H9 (cell line): ENCODE data around the gene FAM13A. TPM values are rescaled to one million over a fixed set of nuclear protein-coding genes. Genes with fewer than 3 reads are reported as not detected.

ENCODE experiments used
- DNase-seq: peaks from one replicate; pipeline ENCODE4 v3.0.0-alpha.2; 2017
- H2AFZ ChIP-seq: one replicate; pipeline ENCODE4 v1.6.1; 2013; ENCODE audit warnings: mild to moderate bottlenecking, low read length, control low read depth, moderate library complexity
- H2AK5ac ChIP-seq: 2 replicates; pipeline ENCODE4 v1.6.1; 2013; ENCODE audit warnings: low read length, control low read depth, mixed read lengths; ENCODE audit not compliant: insufficient read length
- H2BK120ac ChIP-seq: one replicate; pipeline ENCODE4 v1.6.1; 2013; ENCODE audit warnings: low read depth, mild to moderate bottlenecking, low read length, control low read depth, inconsistent platforms; ENCODE audit not compliant: poor library complexity, severe bottlenecking
- H2BK12ac ChIP-seq: 2 replicates; pipeline ENCODE4 v1.6.1; 2013; ENCODE audit warnings: low read length, control low read depth, mixed read lengths, low read depth; ENCODE audit not compliant: insufficient read length
- H2BK15ac ChIP-seq: 2 replicates; pipeline ENCODE4 v1.6.1; 2013; ENCODE audit warnings: low read depth, low read length, control low read depth
- H2BK20ac ChIP-seq: one replicate; pipeline ENCODE4 v1.6.1; 2013; ENCODE audit warnings: low read depth, mild to moderate bottlenecking, low read length, control low read depth, inconsistent platforms; ENCODE audit not compliant: poor library complexity, severe bottlenecking
- H2BK5ac ChIP-seq: 2 replicates; pipeline ENCODE4 v1.6.1; 2013; ENCODE audit warnings: low read length, control low read depth, mixed read lengths; ENCODE audit not compliant: insufficient read length
- H3K14ac ChIP-seq: 2 replicates; pipeline ENCODE4 v1.6.1; 2013; ENCODE audit warnings: low read length, control low read depth; ENCODE audit not compliant: insufficient read depth
- H3K18ac ChIP-seq: 2 replicates; pipeline ENCODE4 v1.6.1; 2013; ENCODE audit warnings: low read depth, mild to moderate bottlenecking, mixed read lengths, low read length, control low read depth; ENCODE audit not compliant: insufficient read length
- H3K23ac ChIP-seq: 2 replicates; pipeline ENCODE4 v1.6.1; 2013; ENCODE audit warnings: low read length, control low read depth, mixed read lengths, low read depth; ENCODE audit not compliant: insufficient read length
- H3K23me2 ChIP-seq: 2 replicates; pipeline ENCODE4 v1.6.1; 2013; ENCODE audit warnings: low read depth, mild to moderate bottlenecking, mixed read lengths, low read length, control low read depth; ENCODE audit not compliant: insufficient read length, poor library complexity, severe bottlenecking
- H3K27ac ChIP-seq: 2 replicates; pipeline ENCODE4 v1.5.1; 2013; ENCODE audit warnings: low read length, control low read depth, mixed read lengths, low read depth; ENCODE audit not compliant: insufficient read length
- H3K27me3 ChIP-seq: 2 replicates; pipeline ENCODE4 v1.6.1; 2013; ENCODE audit warnings: low read length, control low read depth, inconsistent platforms; ENCODE audit not compliant: insufficient read depth
- H3K4ac ChIP-seq: 2 replicates; pipeline ENCODE4 v1.6.1; 2013; ENCODE audit warnings: low read depth, mild to moderate bottlenecking, control low read depth, inconsistent platforms, low read length, moderate library complexity
- H3K4me1 ChIP-seq: 2 replicates; pipeline ENCODE4 v1.6.1; 2013; ENCODE audit warnings: low read length, control low read depth, inconsistent platforms; ENCODE audit not compliant: insufficient read depth
- H3K4me2 ChIP-seq: 2 replicates; pipeline ENCODE4 v1.6.1; 2013; ENCODE audit warnings: low read length, control low read depth, mixed read lengths; ENCODE audit not compliant: insufficient read length, insufficient read depth
- H3K56ac ChIP-seq: 2 replicates; pipeline ENCODE4 v1.6.1; 2013; ENCODE audit warnings: low read depth, mild to moderate bottlenecking, mixed read lengths, low read length, control low read depth; ENCODE audit not compliant: insufficient read length
- H3K79me1 ChIP-seq: 2 replicates; pipeline ENCODE4 v1.6.1; 2013; ENCODE audit warnings: low read depth, mild to moderate bottlenecking, moderate library complexity, low read length, control low read depth, inconsistent platforms; ENCODE audit not compliant: insufficient read depth, poor library complexity, severe bottlenecking
- H3K79me2 ChIP-seq: 2 replicates; pipeline ENCODE4 v1.6.1; 2013; ENCODE audit warnings: low read length, control low read depth, inconsistent platforms; ENCODE audit not compliant: insufficient read depth
- H3K9ac ChIP-seq: 2 replicates; pipeline ENCODE4 v1.6.1; 2013; ENCODE audit warnings: low read length, control low read depth, mixed read lengths; ENCODE audit not compliant: insufficient read length; ENCODE audit errors: extremely low read depth
- H3K9me3 ChIP-seq: one replicate; pipeline ENCODE4 v1.6.1; 2013; ENCODE audit warnings: low read depth, low read length, inconsistent platforms; ENCODE audit not compliant: control insufficient read depth
- H3T11ph ChIP-seq: one replicate; pipeline ENCODE4 v1.6.1; 2013; ENCODE audit warnings: mild to moderate bottlenecking, low read length, control low read depth, inconsistent platforms
- H4K20me1 ChIP-seq: one replicate; pipeline ENCODE4 v1.6.1; 2013; ENCODE audit not compliant: control insufficient read depth, insufficient read length, insufficient read depth
- H4K5ac ChIP-seq: 2 replicates; pipeline ENCODE4 v1.6.1; 2013; ENCODE audit warnings: low read depth, mild to moderate bottlenecking, mixed read lengths, low read length, control low read depth; ENCODE audit not compliant: insufficient read length
- H4K8ac ChIP-seq: replicated peaks from 2 replicates; pipeline ENCODE4 v1.6.1; 2013; ENCODE audit warnings: low read length, control low read depth, mixed read lengths, low read depth; ENCODE audit not compliant: insufficient read length
- H4K91ac ChIP-seq: 2 replicates; pipeline ENCODE4 v1.6.1; 2013; ENCODE audit warnings: low read depth, mild to moderate bottlenecking, moderate library complexity, mixed read lengths, low read length, control low read depth; ENCODE audit not compliant: insufficient read length
- H3K27ac Mint-ChIP-seq, 3 experiments: 2 replicates in 2 of 3; 3 replicates in 1 of 3; pipeline ENCODE4 v1.8.0; 2020 to 2021; ENCODE audit warnings: mixed read lengths in 3 of 3, mild to moderate bottlenecking in 1 of 3, moderate library complexity in 1 of 3
- H3K27me3 Mint-ChIP-seq: 2 replicates; pipeline ENCODE4 v1.8.0; 2021; ENCODE audit warnings: low read depth, mild to moderate bottlenecking, moderate library complexity, mixed read lengths
- H3K36me3 Mint-ChIP-seq, 3 experiments: 2 replicates in 2 of 3; 3 replicates in 1 of 3; pipeline ENCODE4 v1.8.0; 2020 to 2021; ENCODE audit warnings: low read depth in 3 of 3, mixed read lengths in 3 of 3; ENCODE audit not compliant: insufficient read depth in 1 of 3
- H3K4me1 Mint-ChIP-seq, 2 experiments: 2 replicates each; pipeline ENCODE4 v1.8.0; 2020; ENCODE audit warnings: mixed read lengths in 2 of 2
- H3K4me3 Mint-ChIP-seq, 2 experiments: 2 replicates in 1 of 2; 3 replicates in 1 of 2; pipeline ENCODE4 v1.8.0; 2020 to 2021; ENCODE audit warnings: mild to moderate bottlenecking in 2 of 2, mixed read lengths in 2 of 2, moderate library complexity in 1 of 2
- H3K9me3 Mint-ChIP-seq, 2 experiments: 2 replicates in 1 of 2; 3 replicates in 1 of 2; pipeline ENCODE4 v1.8.0; 2020; ENCODE audit warnings: mild to moderate bottlenecking in 2 of 2, mixed read lengths in 2 of 2, moderate library complexity in 1 of 2
- CTCF ChIP-seq: fragments of 200-600 bp; sonication (generic); conservative IDR thresholded peaks from 3 replicates; pipeline ENCODE4 v1.8.0; 2021; ENCODE audit warnings: antibody characterized with exemption, mild to moderate bottlenecking
- WGBS: extraction: QIAGEN DNeasy Blood & Tissue Kit; methylation state at CpG from one replicate; pipeline ENCODE4 v1.1.7; 2013; ENCODE audit warnings: missing lambda C conversion rate, low lambda C conversion rate, mixed read lengths; ENCODE audit not compliant: insufficient read length; ENCODE audit errors: extremely low coverage; 5-methylcytosine and 5-hydroxymethylcytosine counted together
- total RNA-seq: library from RNA; stranded (reverse); gene quantifications from 2 replicates; pipeline ENCODE4 v1.2.1, GENCODE V29; 2021

Gene FAM13A
- total RNA-seq, 1 experiment from 2014 or later, result 12.7 TPM

- no peak overlapping the region for H3K4ac ChIP-seq
- no peaks in the 10 kb centered on the region for H3K4me1 Mint-ChIP-seq
- no peak overlapping the region for H2BK15ac ChIP-seq
- H3K9ac ChIP-seq, result no peak overlapping the region
- no CpG with 5 or more reads among the region's 4 CpGs for WGBS
- H2AK5ac ChIP-seq, result no peak overlapping the region
- H3K18ac ChIP-seq, result no peak overlapping the region
- H3K56ac ChIP-seq, result no peak overlapping the region
- no peak overlapping the region for H3T11ph ChIP-seq
- H2BK5ac ChIP-seq, result no peak overlapping the region
- H3K4me3 Mint-ChIP-seq, result no peak overlapping the region
- H3K4me1 ChIP-seq, result no peaks in the 10 kb centered on the region
- no peaks in the 10 kb centered on the region for H3K23me2 ChIP-seq
- H3K14ac ChIP-seq, result no peak overlapping the region
- no peak overlapping the region for H3K4me2 ChIP-seq
- no peak overlapping the region for H3K27ac Mint-ChIP-seq
- no peaks in the 10 kb centered on the region for H3K9me3 ChIP-seq
- no peak overlapping the region for H3K23ac ChIP-seq
- H2BK20ac ChIP-seq, result no peak overlapping the region
- TF ChIP-seq CTCF, result no peak
- no peaks in the 10 kb centered on the region for H3K79me2 ChIP-seq
- H4K91ac ChIP-seq, result no peak overlapping the region
- no peaks in the 10 kb centered on the region; the same call in 1 of the 2 replicates for H3K27me3 Mint-ChIP-seq
- no peaks in the 10 kb centered on the region for H3K79me1 ChIP-seq
- no peak overlapping the region for H3K27ac ChIP-seq
- no peak overlapping the region for H2BK12ac ChIP-seq
- no peak overlapping the region for H2AFZ ChIP-seq
- no peaks in the 10 kb centered on the region for H4K20me1 ChIP-seq
- no peak overlapping the region for H4K8ac ChIP-seq
- H3K9me3 Mint-ChIP-seq, result peaks cover 14 to 16% of the 10 kb centered on the region in 2 experiments
- no peak overlapping the region for H4K5ac ChIP-seq
- no peak for DNase-seq
- H2BK120ac ChIP-seq, result no peak overlapping the region
- no peaks in the 10 kb centered on the region for H3K27me3 ChIP-seq
- H3K36me3 Mint-ChIP-seq, result peaks cover 3 to 20% (median 8%) of the 10 kb centered on the region in 3 experiments; a peak in 6 of 7 replicates
Observed at GRCh38 chr4:88866862-88867550, 190.0 kb downstream of the FAM13A start.
